Measurements from ENCODE around the gene STX1B. TPM values are rescaled to one million over a fixed set of nuclear protein-coding genes. Genes with fewer than 3 reads are reported as not detected.
A peak's percentile ranks its signal among the peaks of the same experiment; 100 is the strongest.
"Not testable (repeated sequence)": the region's sequence is repeated elsewhere in the genome, so short reads cannot be mapped to it uniquely, and the experiment has no call there.

Gene STX1B
- polyA plus RNA-seq, 4 donors: 0.73 to 3.0 (median 1.8) TPM

- DNase-seq (ENCODE audit: low read depth in 4 of 4, low spot score in 2 of 4): no peak
Observed at GRCh38 chr16:30954993-30955392, 55.4 kb downstream of the STX1B start.

- DNase-seq (ENCODE audit: low read depth in 4 of 4, low spot score in 2 of 4): peak in 3 of 4 donors; percentile 56 to 78 (median 65)
Observed at GRCh38 chr16:30953511-30954124, 56.8 kb downstream of the STX1B start.

- no peak for DNase-seq (ENCODE audit: low read depth in 4 of 4, low spot score in 2 of 4)
Observed at GRCh38 chr16:30953111-30953510, 57.3 kb downstream of the STX1B start.

GRCh38 chr16:30951750-30952149 lies 58.7 kb downstream of the STX1B start:
- no peak for DNase-seq (ENCODE audit: low read depth in 4 of 4, low spot score in 2 of 4)

GRCh38 chr16:30951193-30951592 lies 59.2 kb downstream of the STX1B start:
- DNase-seq (ENCODE audit: low read depth in 4 of 4, low spot score in 2 of 4): no peak

GRCh38 chr16:30950516-30951065 lies 59.8 kb downstream of the STX1B start:
- no peak for DNase-seq (ENCODE audit: low read depth in 4 of 4, low spot score in 2 of 4)

GRCh38 chr16:30949650-30950515 lies 60.6 kb downstream of the STX1B start:
- no peak for DNase-seq (ENCODE audit: low read depth in 4 of 4, low spot score in 2 of 4)

- no peak for DNase-seq (ENCODE audit: low read depth in 4 of 4, low spot score in 2 of 4)
Observed at GRCh38 chr16:30948667-30949649, 61.5 kb downstream of the STX1B start, which contains the start of gene ORAI3. TSS of gene ORAI3 (plus strand) at chr16:30949068. CDS start at chr16:30949290, 222 bp downstream.

- peak; percentile 94 to 99 (median 98) for DNase-seq (ENCODE audit: low read depth in 4 of 4, low spot score in 2 of 4)
Observed at GRCh38 chr16:30947859-30948666, 62.4 kb downstream of the STX1B start.

- DNase-seq (ENCODE audit: low read depth in 4 of 4, low spot score in 2 of 4): no peak
Observed at GRCh38 chr16:30947541-30947858, 62.9 kb downstream of the STX1B start.

GRCh38 chr16:30946671-30947540 lies 63.5 kb downstream of the STX1B start:
- DNase-seq (ENCODE audit: low read depth in 4 of 4, low spot score in 2 of 4): no peak

GRCh38 chr16:30944352-30944751 lies 66.1 kb downstream of the STX1B start:
- no peak for DNase-seq (ENCODE audit: low read depth in 4 of 4, low spot score in 2 of 4)

- DNase-seq (ENCODE audit: low read depth in 4 of 4, low spot score in 2 of 4): no peak
Observed at GRCh38 chr16:30942426-30942806, 68.0 kb downstream of the STX1B start.

- no peak for DNase-seq (ENCODE audit: low read depth in 4 of 4, low spot score in 2 of 4)
Observed at GRCh38 chr16:30941600-30942425, 68.6 kb downstream of the STX1B start.

GRCh38 chr16:30939571-30939970 lies 70.9 kb downstream of the STX1B start:
- not testable (repeated sequence) for DNase-seq (ENCODE audit: low read depth in 4 of 4, low spot score in 2 of 4)

Measured in left renal cortex interstitium (tissue), 4 donors.